HG03469 (cell line): ENCODE measurements around the gene NPEPL1.
A peak's percentile ranks its signal among the peaks of the same experiment; 100 is the strongest.
"Not testable (repeated sequence)": the region's sequence is repeated elsewhere in the genome, so short reads cannot be mapped to it uniquely, and the experiment has no call there.

Experiments used
- ATAC-seq: cut with Tn5 transposase; IDR thresholded peaks from one replicate; pipeline ENCODE4 v1.9.1; 2021; ENCODE audit warnings: mild to moderate bottlenecking, moderate library complexity, moderate number of reproducible peaks; ENCODE audit not compliant: unreplicated experiment

The NPEPL1 gene

GRCh38 chr20:58692579-58693225 lies at the start of gene NPEPL1:
Gene NPEPL1, plus strand, starts transcription at chr20:58692800. Its CDS starts 101 bp downstream, at chr20:58692901.
- ATAC-seq = peak; percentile 72

GRCh38 chr20:58642896-58643295 lies 49.7 kb upstream of the NPEPL1 start:
- ATAC-seq = not testable (repeated sequence)

- no peak for ATAC-seq
These were observed 47.1 kb upstream of the NPEPL1 start for GRCh38 chr20:58645412-58645968.

- no peak for ATAC-seq
These were observed 46.3 kb upstream of the NPEPL1 start for GRCh38 chr20:58646257-58646656.

GRCh38 chr20:58646703-58647102 lies 45.9 kb upstream of the NPEPL1 start:
- no peak for ATAC-seq

- no peak for ATAC-seq
These were observed 45.3 kb upstream of the NPEPL1 start for GRCh38 chr20:58647162-58647795.

- ATAC-seq = no peak
These were observed 44.7 kb upstream of the NPEPL1 start for GRCh38 chr20:58647796-58648501.

GRCh38 chr20:58648502-58648825 lies 44.1 kb upstream of the NPEPL1 start:
- ATAC-seq = not testable (repeated sequence)

GRCh38 chr20:58649288-58650180 lies 43.1 kb upstream of the NPEPL1 start:
- ATAC-seq = no peak

- ATAC-seq = no peak
These were observed 42.3 kb upstream of the NPEPL1 start for GRCh38 chr20:58650181-58650775.

GRCh38 chr20:58650776-58651558 lies 41.6 kb upstream of the NPEPL1 start, which contains the start of gene STX16:
Gene STX16, plus strand, starts transcription at chr20:58651283. Its CDS starts 724 bp downstream, at chr20:58652007.
- peak; percentile 48 for ATAC-seq

- ATAC-seq = no peak
These were observed 41.0 kb upstream of the NPEPL1 start for GRCh38 chr20:58651559-58651945.

- peak; percentile 35 for ATAC-seq
These were observed 40.5 kb upstream of the NPEPL1 start for GRCh38 chr20:58651946-58652605.

GRCh38 chr20:58652606-58653294 lies 39.9 kb upstream of the NPEPL1 start:
- ATAC-seq = no peak

- ATAC-seq = no peak
These were observed 38.3 kb upstream of the NPEPL1 start for GRCh38 chr20:58654337-58654736.

GRCh38 chr20:58655328-58656107 lies 37.1 kb upstream of the NPEPL1 start:
- no peak for ATAC-seq

GRCh38 chr20:58656831-58657230 lies 35.8 kb upstream of the NPEPL1 start:
- no peak for ATAC-seq

GRCh38 chr20:58657262-58657661 lies 35.3 kb upstream of the NPEPL1 start:
- ATAC-seq = no peak
